HEK293T (cell line): ENCODE data around the gene TRIM58.

Experiments used
- BHLHE40 ChIP-seq: fragments of 450-650 bp; IDR thresholded peaks from 2 replicates; pipeline ENCODE4 v1.6.1; 2016; ENCODE audit warnings: mild to moderate bottlenecking, moderate library complexity, borderline replicate concordance
- ELF4 ChIP-seq: fragments of 450-650 bp; IDR thresholded peaks from 2 replicates; pipeline ENCODE4 v1.6.1; 2017; ENCODE audit warnings: antibody characterized with exemption
- FOXM1 ChIP-seq: fragments of 450-650 bp; IDR thresholded peaks from 2 replicates; pipeline ENCODE4 v1.6.1; 2017; ENCODE audit warnings: mild to moderate bottlenecking, borderline replicate concordance
- L3MBTL2 ChIP-seq: fragments of 450-650 bp; conservative IDR thresholded peaks from 2 replicates; pipeline ENCODE4 v1.6.1; 2016; ENCODE audit warnings: mild to moderate bottlenecking
- LEF1 ChIP-seq: fragments of 450-650 bp; IDR thresholded peaks from 2 replicates; pipeline ENCODE4 v1.6.1; 2017; ENCODE audit warnings: mild to moderate bottlenecking, borderline replicate concordance
- NFRKB ChIP-seq: fragments of 450-650 bp; IDR thresholded peaks from 2 replicates; pipeline ENCODE4 v1.6.1; 2016; ENCODE audit warnings: mild to moderate bottlenecking, moderate library complexity
- SP1 ChIP-seq: fragments of 450-650 bp; IDR thresholded peaks from 2 replicates; pipeline ENCODE4 v1.6.1; 2017
- SUZ12 ChIP-seq: fragments of 450-650 bp; IDR thresholded peaks from 2 replicates; pipeline ENCODE4 v1.6.1; 2016; ENCODE audit warnings: mild to moderate bottlenecking

DNA sequence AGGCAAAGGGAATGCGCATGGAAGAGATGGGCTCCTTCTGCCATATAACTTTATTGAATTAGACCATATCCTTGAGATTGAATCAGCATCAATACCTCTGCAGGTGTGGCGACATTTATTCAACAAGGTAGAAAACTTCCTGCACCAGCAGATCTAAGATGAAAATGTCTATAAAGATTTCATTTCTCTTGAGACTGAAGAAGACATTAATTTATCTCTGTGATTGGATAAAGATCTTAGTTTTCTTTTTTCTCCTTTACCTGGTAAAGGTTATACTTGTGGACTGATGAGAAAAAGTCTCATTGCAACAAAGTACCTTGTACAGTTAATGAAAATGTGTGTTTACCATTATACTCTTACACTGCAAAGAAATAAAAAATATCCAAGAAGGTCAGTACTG is 63.0 kb downstream of the TRIM58 start, which contains the start of gene OR2T8:
- TF ChIP-seq ELF4 (no peak), L3MBTL2 (no peak), NFRKB (no peak), LEF1 (no peak), SUZ12 (no peak), SP1 (no peak), BHLHE40 (no peak), FOXM1 (no peak)
